Measurements from ENCODE around the gene CACNA2D1.

Gene CACNA2D1

GRCh38 chr7:82270870-82271269 is 172.7 kb downstream of the CACNA2D1 start:
- no peak for TF ChIP-seq OSR1 (CRISPR knock-in tag; IDR thresholded peaks at IDR 0.05)
- TF ChIP-seq ISL1 (CRISPR knock-in tag; IDR thresholded peaks at IDR 0.05) = no peak
- no peak for TF ChIP-seq ESRRG (CRISPR knock-in tag; IDR thresholded peaks at IDR 0.05)
- no peak for ATAC-seq

- no peak for ATAC-seq
- TF ChIP-seq CREB5 (CRISPR knock-in tag; IDR thresholded peaks at IDR 0.05; ENCODE audit: low read depth) (no peak), ISL1 (CRISPR knock-in tag; IDR thresholded peaks at IDR 0.05) (peak; percentile 24)
Measured at GRCh38 chr7:82268632-82269031, 174.9 kb downstream of the CACNA2D1 start.

- no peak for TF ChIP-seq ZNF8 (CRISPR knock-in tag; IDR thresholded peaks at IDR 0.05)
- no peak for TF ChIP-seq ZFP30 (CRISPR knock-in tag; IDR thresholded peaks at IDR 0.05)
- TF ChIP-seq GLIS3 (CRISPR knock-in tag; IDR thresholded peaks at IDR 0.05) = no peak
- TF ChIP-seq TCF4 (CRISPR knock-in tag; IDR thresholded peaks at IDR 0.05; ENCODE audit: borderline replicate concordance) = peak; percentile 18; the same call in 1 of the 2 replicates
- TF ChIP-seq OSR1 (CRISPR knock-in tag; IDR thresholded peaks at IDR 0.05) = no peak
- no peak for TF ChIP-seq PATZ1 (CRISPR knock-in tag; IDR thresholded peaks at IDR 0.05; ENCODE audit: borderline replicate concordance)
- TF ChIP-seq ISL1 (CRISPR knock-in tag; IDR thresholded peaks at IDR 0.05) = peak; percentile 81
- TF ChIP-seq TSHZ2 (CRISPR knock-in tag; IDR thresholded peaks at IDR 0.05) = peak; percentile 91
Measured at GRCh38 chr7:82266081-82266480, 177.5 kb downstream of the CACNA2D1 start.

GRCh38 chr7:82264783-82265305 is 178.7 kb downstream of the CACNA2D1 start:
- TF ChIP-seq ZNF70 (CRISPR knock-in tag; IDR thresholded peaks at IDR 0.05) = no peak
- TF ChIP-seq ZFP30 (CRISPR knock-in tag; IDR thresholded peaks at IDR 0.05) = no peak
- 0 out of 2 replicates have a peak, but pooled peaks have one; percentile 38 for TF ChIP-seq TSHZ2 (CRISPR knock-in tag; IDR thresholded peaks at IDR 0.05)
- ATAC-seq = no peak

More at GRCh38 chr7:82266081-82266480, 177.5 kb downstream of the CACNA2D1 start:
- ATAC-seq = no peak

- no peak; the same call in 2 of the 3 replicates for ATAC-seq
- TF ChIP-seq SNAI2 (CRISPR knock-in tag; IDR thresholded peaks at IDR 0.05) (no peak), TSHZ2 (CRISPR knock-in tag; IDR thresholded peaks at IDR 0.05) (peak; percentile 66), ZNF70 (CRISPR knock-in tag; IDR thresholded peaks at IDR 0.05) (no peak), ZNF8 (CRISPR knock-in tag; IDR thresholded peaks at IDR 0.05) (0 out of 2 replicates have a peak, but pooled peaks have one; percentile 6), PATZ1 (CRISPR knock-in tag; IDR thresholded peaks at IDR 0.05; ENCODE audit: borderline replicate concordance) (no peak), CREB5 (CRISPR knock-in tag; IDR thresholded peaks at IDR 0.05; ENCODE audit: low read depth) (no peak), RARB (CRISPR knock-in tag; IDR thresholded peaks at IDR 0.05) (no peak)
Measured at GRCh38 chr7:82263920-82264782, 179.4 kb downstream of the CACNA2D1 start.

Data from SK-N-SH treated with all-trans-retinoic acid at 6 μM for 48 hours (cell line).